ENCODE measurements around the gene SLC7A6. TPM values are rescaled to one million over a fixed set of nuclear protein-coding genes. Genes with fewer than 3 reads are reported as not detected.

Gene SLC7A6
- total RNA-seq, 1 experiment from 2014 or later, result 267 TPM

DNA sequence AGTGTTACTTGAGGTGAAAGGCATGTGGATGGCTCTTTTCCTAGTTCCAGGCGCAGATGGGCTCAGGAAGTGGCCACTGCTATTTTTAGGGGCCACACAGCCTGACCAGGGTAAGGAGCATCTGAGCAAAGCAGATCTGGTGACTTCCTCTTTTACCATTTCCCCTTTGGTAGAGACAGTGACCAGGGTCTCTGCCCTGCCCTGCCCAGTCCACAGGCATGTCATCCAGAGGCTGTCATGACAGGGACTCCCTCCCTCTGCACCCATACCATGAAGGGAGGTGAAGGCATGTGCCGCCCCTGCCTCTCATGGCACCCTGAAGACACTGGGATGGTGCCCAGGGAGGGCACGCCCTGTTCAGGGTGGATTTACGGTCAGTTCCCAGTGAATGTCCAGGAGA, 16.9 kb upstream of the SLC7A6 start:
- no peak overlapping the region for H3K4me3 Mint-ChIP-seq (ENCODE audit: unreplicated experiment)
- H3K4me1 ChIP-seq, result peaks cover 12% of the 10 kb centered on the region
- BruUV-seq (replicated peaks), result no TSS peak
- H3K4me1 Mint-ChIP-seq (ENCODE audit: low read depth, unreplicated experiment), result peaks cover 14% of the 10 kb centered on the region
- no peaks in the 10 kb centered on the region for H3K9me3 Mint-ChIP-seq (ENCODE audit: unreplicated experiment)
- H3K36me3 ChIP-seq (ENCODE audit: control insufficient read depth, insufficient read depth, low read length), result no peaks in the 10 kb centered on the region
- H3K27me3 ChIP-seq (replicated peaks; ENCODE audit: control insufficient read depth, insufficient read depth, low read length), result no peaks in the 10 kb centered on the region
- H3K36me3 Mint-ChIP-seq (ENCODE audit: insufficient read depth, unreplicated experiment), result peaks cover 59% of the 10 kb centered on the region
- no peaks in the 10 kb centered on the region for H3K27me3 Mint-ChIP-seq (ENCODE audit: insufficient read depth, unreplicated experiment)
- TF ChIP-seq, protein P1, sequence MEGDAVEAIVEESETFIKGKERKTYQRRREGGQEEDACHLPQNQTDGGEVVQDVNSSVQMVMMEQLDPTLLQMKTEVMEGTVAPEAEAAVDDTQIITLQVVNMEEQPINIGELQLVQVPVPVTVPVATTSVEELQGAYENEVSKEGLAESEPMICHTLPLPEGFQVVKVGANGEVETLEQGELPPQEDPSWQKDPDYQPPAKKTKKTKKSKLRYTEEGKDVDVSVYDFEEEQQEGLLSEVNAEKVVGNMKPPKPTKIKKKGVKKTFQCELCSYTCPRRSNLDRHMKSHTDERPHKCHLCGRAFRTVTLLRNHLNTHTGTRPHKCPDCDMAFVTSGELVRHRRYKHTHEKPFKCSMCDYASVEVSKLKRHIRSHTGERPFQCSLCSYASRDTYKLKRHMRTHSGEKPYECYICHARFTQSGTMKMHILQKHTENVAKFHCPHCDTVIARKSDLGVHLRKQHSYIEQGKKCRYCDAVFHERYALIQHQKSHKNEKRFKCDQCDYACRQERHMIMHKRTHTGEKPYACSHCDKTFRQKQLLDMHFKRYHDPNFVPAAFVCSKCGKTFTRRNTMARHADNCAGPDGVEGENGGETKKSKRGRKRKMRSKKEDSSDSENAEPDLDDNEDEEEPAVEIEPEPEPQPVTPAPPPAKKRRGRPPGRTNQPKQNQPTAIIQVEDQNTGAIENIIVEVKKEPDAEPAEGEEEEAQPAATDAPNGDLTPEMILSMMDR (IDR thresholded peaks at IDR 0.05; ENCODE audit: insufficient read depth in 1 of 2, low read depth in 1 of 2, low read length in 1 of 2, severe bottlenecking in 1 of 2, unreplicated experiment in 1 of 2), result no peak
- no peak for DNase-seq
- POLR2A ChIA-PET, result no interaction called here
- intact Hi-C loops (cut with micrococcal nuclease; ENCODE audit: unreplicated experiment), result no loop called here
- H3K4me3 ChIP-seq (ENCODE audit: low read depth, low read length), result no peak overlapping the region
- H3K27ac Mint-ChIP-seq (ENCODE audit: unreplicated experiment), result no peak overlapping the region
- CTCF ChIA-PET, result no interaction called here
- no peaks in the 10 kb centered on the region for H3K9me3 ChIP-seq

DNA sequence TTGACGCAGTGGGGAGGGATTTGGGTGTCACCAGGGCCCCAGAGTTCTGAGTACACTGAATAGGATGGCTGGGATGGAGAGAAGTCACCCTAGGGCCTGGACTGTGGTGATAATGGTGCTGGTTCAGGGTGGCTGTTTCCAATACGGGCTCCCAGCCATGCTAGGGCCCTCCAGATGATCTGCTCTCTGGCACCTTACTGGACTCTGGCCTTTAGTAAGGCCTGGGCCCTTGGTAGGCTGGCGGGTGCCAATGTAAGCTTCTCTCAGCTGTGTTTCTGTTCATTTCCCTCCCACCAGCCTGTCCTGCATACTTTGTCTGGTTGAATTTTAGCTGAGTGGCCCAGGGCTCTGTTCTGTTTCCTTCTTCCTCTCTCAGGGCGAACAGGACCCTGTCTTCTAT, 16.4 kb upstream of the SLC7A6 start:
- H3K27ac Mint-ChIP-seq (ENCODE audit: unreplicated experiment), result no peak overlapping the region
- no peak for DNase-seq
- H3K27me3 Mint-ChIP-seq (ENCODE audit: insufficient read depth, unreplicated experiment), result no peaks in the 10 kb centered on the region
- no peaks in the 10 kb centered on the region for H3K9me3 Mint-ChIP-seq (ENCODE audit: unreplicated experiment)
- H3K36me3 ChIP-seq (ENCODE audit: control insufficient read depth, insufficient read depth, low read length), result no peaks in the 10 kb centered on the region
- no peaks in the 10 kb centered on the region for H3K9me3 ChIP-seq
- H3K4me1 ChIP-seq, result peaks cover 12% of the 10 kb centered on the region
- H3K4me1 Mint-ChIP-seq (ENCODE audit: low read depth, unreplicated experiment), result peaks cover 14% of the 10 kb centered on the region
- no TSS peak for BruUV-seq (replicated peaks)
- no peak overlapping the region for H3K4me3 Mint-ChIP-seq (ENCODE audit: unreplicated experiment)
- TF ChIP-seq, protein P1 (IDR thresholded peaks at IDR 0.05; ENCODE audit: insufficient read depth in 1 of 2, low read depth in 1 of 2, low read length in 1 of 2, severe bottlenecking in 1 of 2, unreplicated experiment in 1 of 2), result no peak
- H3K27me3 ChIP-seq (replicated peaks; ENCODE audit: control insufficient read depth, insufficient read depth, low read length), result no peaks in the 10 kb centered on the region
- intact Hi-C loops (cut with micrococcal nuclease; ENCODE audit: unreplicated experiment), result no loop called here
- no peak overlapping the region for H3K4me3 ChIP-seq (ENCODE audit: low read depth, low read length)
- peaks cover 59% of the 10 kb centered on the region for H3K36me3 Mint-ChIP-seq (ENCODE audit: insufficient read depth, unreplicated experiment)
- ChIA-PET POLR2A (no interaction called here), CTCF (no interaction called here)

DNA sequence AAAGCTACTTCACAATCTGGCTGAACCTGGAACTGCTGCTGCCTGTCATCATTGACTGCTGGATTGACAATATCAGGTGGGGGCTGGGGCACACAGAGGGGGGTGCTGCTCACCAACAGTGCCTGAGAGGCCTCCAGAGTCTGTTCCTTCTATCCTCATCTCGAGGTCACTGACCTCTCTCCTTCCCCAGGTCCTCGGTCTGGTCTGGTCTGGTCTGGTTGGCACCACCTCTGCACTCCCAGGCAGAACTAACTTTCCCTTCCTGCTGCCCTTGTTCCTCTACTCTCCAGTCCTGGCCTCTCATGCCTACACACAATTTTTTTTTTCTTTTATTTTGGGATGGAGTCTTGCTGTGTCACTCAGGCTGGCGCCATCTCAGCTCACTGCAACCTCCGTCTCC, 15.0 kb upstream of the SLC7A6 start:
- Histone ChIP-seq H3K27me3 (replicated peaks; ENCODE audit: control insufficient read depth, insufficient read depth, low read length) (no peaks in the 10 kb centered on the region), H3K9me3 (no peaks in the 10 kb centered on the region), H3K4me3 (ENCODE audit: low read depth, low read length) (no peak overlapping the region), H3K4me1 (peaks cover 12% of the 10 kb centered on the region), H3K36me3 (ENCODE audit: control insufficient read depth, insufficient read depth, low read length) (no peaks in the 10 kb centered on the region)
- peaks cover 57% of the 10 kb centered on the region for H3K36me3 Mint-ChIP-seq (ENCODE audit: insufficient read depth, unreplicated experiment)
- no peak overlapping the region for H3K27ac Mint-ChIP-seq (ENCODE audit: unreplicated experiment)
- CTCF ChIA-PET, result interaction anchor here (0.6 kb wide), 1 partner anchor 165 kb away, joined by 5 read pairs; no protein-coding TSS in a partner anchor
- TF ChIP-seq, protein P1 (IDR thresholded peaks at IDR 0.05; ENCODE audit: insufficient read depth in 1 of 2, low read depth in 1 of 2, low read length in 1 of 2, severe bottlenecking in 1 of 2, unreplicated experiment in 1 of 2), result no peak
- no peaks in the 10 kb centered on the region for H3K9me3 Mint-ChIP-seq (ENCODE audit: unreplicated experiment)
- BruUV-seq (replicated peaks), result no TSS peak
- POLR2A ChIA-PET, result interaction anchor here (0.7 kb wide), 1 partner anchor 61 kb away, joined by 3 read pairs; the partner anchor contains the start of gene SLC7A6OS
- no peak for DNase-seq
- intact Hi-C loops (cut with micrococcal nuclease; ENCODE audit: unreplicated experiment), result no loop called here
- H3K4me3 Mint-ChIP-seq (ENCODE audit: unreplicated experiment), result no peak overlapping the region
- H3K4me1 Mint-ChIP-seq (ENCODE audit: low read depth, unreplicated experiment), result peaks cover 14% of the 10 kb centered on the region
- H3K27me3 Mint-ChIP-seq (ENCODE audit: insufficient read depth, unreplicated experiment), result no peaks in the 10 kb centered on the region
